ENCODE results near the gene CCDC80.

Gene CCDC80, protein sequence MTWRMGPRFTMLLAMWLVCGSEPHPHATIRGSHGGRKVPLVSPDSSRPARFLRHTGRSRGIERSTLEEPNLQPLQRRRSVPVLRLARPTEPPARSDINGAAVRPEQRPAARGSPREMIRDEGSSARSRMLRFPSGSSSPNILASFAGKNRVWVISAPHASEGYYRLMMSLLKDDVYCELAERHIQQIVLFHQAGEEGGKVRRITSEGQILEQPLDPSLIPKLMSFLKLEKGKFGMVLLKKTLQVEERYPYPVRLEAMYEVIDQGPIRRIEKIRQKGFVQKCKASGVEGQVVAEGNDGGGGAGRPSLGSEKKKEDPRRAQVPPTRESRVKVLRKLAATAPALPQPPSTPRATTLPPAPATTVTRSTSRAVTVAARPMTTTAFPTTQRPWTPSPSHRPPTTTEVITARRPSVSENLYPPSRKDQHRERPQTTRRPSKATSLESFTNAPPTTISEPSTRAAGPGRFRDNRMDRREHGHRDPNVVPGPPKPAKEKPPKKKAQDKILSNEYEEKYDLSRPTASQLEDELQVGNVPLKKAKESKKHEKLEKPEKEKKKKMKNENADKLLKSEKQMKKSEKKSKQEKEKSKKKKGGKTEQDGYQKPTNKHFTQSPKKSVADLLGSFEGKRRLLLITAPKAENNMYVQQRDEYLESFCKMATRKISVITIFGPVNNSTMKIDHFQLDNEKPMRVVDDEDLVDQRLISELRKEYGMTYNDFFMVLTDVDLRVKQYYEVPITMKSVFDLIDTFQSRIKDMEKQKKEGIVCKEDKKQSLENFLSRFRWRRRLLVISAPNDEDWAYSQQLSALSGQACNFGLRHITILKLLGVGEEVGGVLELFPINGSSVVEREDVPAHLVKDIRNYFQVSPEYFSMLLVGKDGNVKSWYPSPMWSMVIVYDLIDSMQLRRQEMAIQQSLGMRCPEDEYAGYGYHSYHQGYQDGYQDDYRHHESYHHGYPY

DNA sequence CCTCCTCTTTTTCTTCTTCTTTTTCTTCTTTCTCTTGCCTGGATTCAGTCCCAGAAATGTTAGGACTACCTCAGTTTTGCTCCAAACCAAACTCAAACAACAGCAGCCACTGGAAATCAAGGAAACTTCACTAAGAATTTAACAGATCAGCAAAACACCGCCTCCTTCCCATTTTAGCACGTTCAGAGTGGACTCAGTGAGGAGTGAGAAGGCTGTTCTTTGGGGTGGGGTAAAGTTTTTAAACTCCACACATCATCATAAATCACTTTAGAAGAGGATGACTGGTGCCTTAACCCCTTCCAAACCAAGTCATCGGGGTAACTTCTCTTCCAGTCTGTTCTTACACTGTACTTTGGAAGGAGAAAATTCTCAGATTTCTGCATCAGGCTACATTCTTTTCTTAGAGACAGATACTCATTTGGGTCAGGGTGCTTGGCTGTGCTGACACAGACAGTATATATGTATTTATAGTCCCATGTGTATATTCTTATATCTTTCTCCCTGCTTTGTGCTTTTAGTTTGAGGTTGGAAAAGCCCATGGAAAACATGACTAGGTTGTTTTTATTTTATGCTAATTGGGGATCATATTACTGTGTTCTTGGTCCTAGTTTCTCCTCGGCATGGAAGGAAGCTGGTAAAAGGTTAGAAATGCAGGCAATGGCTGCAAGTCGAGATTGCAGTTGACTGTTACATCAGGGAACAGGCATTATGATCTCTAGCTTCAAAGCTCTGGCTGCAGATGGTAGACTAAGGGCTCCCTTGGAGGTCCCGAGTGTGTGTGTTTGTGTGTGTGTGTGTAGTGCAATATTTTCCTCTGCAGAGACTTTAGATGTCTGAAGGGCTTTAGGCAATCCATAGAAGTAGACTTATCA lies at the start of gene CCDC80:
Gene CCDC80 (minus strand): TSS at position 214 of the 872 bp plus-strand sequence. CDS start 1,238 bp downstream, outside the sequence.
- no peak for DNase-seq

- DNase-seq = no peak
Observed at GRCh38 chr3:112689989-112690388, 49.0 kb upstream of the CCDC80 start.

- DNase-seq = no peak
Observed at GRCh38 chr3:112689385-112689784, 48.4 kb upstream of the CCDC80 start.

DNA sequence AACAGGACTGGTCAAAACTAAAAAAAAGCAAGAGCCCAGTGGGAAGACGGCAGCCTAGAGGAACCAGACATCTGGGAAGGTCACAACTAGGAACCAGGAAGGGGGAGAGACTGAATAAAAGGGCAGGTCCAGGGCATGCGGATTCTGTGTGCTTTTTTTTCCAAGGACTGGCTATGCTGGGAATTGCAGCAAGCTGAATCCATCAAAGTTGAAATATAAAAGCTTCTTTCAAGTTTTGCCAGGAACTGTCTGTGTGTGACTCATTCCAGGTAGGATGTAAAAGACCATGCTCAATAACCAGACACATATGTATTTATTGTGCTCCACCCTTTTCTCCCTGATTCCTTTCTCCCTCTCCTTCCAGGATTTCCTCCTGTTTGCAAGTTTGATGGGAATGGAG lies 47.9 kb upstream of the CCDC80 start:
- no peak for DNase-seq

- no peak for DNase-seq
Observed at GRCh38 chr3:112688085-112688769, 47.3 kb upstream of the CCDC80 start.

- no peak for DNase-seq
Observed at GRCh38 chr3:112687616-112688015, 46.7 kb upstream of the CCDC80 start.

DNA sequence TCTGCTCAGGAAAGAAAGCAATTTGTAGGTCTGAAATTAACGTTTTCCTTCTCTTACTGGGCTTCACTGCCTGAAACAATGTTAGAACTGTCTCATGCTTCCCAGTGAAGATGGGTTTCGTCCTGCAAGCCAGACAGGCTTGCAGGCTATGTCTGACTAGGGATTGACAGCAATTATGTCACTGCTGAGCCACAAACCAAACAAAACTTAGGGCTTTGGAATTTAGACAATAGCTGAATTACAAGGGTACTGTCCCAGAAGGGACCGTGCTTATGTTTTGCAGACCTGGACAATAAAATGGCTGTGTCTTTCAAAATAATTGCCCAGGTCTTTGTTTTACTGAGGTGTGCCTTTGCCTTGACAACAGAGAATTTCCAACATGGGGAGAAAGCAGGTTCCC lies 46.3 kb upstream of the CCDC80 start:
- no peak for DNase-seq

- no peak for DNase-seq
Observed at GRCh38 chr3:112685956-112686799, 45.2 kb upstream of the CCDC80 start.

DNA sequence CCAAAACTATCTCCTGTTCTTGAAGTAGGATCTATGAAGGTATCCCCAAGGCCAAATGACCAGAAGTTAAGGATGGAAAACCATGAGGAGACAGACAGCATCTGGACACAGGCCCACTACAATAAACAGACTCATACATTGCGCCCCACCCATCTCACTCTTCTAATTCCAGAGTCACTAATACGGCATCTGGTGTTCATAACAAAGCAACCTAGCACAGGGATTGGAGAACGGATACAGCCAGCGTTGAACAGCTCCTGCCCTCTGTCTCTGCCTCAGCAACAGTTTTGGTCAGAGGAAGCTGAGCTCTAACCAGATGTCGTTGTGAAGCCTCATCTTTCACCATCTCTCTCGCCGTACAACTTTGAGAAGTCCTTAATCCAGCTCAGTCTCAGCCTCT lies 44.5 kb upstream of the CCDC80 start:
- no peak for DNase-seq

DNA sequence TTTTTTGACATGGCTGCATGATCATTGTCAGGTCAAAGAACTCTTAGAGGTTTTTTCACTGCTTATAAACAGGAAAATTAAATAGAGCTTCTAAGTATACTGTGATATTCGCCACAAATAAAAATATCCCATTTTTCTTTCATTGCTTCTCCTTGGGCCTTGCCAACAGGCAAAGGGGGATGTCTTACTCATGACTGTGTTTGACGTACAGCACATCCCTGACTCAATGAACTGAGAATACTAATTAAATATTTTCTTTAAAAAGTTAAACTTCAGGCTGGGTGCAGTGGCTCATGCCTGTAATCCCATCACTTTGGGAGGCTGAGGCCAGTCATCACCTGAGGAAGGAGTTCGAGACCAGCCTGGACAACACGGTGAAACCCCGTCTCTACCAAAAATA lies 41.4 kb upstream of the CCDC80 start:
- DNase-seq = no peak

- DNase-seq = no peak
Observed at GRCh38 chr3:112681822-112682325, 40.9 kb upstream of the CCDC80 start.

DNA sequence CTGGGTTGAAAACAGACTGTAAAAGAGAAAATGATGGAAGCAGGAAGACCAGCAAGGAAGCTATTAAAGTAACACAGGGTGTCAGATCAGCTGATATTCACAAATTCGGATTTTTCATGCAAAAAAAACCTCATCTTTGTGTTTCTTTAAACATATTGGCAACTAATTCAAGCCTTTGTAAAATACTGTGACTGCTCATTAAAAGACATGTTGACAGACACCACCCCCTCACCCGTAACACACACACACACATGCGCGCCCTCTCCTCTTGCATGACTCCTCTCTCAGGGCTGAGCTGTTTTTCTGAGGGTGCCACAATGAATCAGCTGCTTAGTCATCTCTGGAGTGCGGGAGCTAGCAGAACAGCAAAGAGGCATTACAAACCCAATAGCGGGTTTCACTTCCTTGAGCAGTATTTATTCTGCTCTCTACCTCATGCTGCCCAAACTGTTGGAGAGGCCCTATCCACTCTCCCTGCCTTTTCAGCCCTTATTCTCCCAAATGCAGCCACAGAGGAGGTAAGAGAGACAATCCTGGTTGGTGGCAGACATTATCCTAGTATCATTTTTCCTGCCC lies 35.8 kb upstream of the CCDC80 start:
- peak; percentile 45 for DNase-seq

- no peak for DNase-seq
Observed at GRCh38 chr3:112675943-112676535, 35.1 kb upstream of the CCDC80 start.

DNA sequence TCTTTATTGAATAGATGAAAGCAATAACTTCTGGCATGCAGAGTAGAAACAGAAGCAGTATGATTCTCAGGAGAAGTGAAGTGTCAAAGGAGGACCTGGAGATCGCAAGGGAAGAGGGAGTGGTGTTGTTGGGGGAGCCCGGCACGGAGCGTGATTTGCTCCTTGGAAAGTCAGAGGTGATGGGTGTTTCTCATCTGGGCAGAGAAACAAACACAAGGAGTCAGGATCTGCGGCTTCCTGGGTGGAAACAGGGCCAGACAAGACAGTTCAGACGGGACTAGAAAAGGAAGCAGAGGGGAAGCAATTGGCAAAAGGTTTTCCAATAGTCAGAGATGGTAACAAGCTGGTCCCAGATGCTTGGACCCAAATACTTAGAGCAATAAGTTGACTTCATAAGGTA lies 34.4 kb upstream of the CCDC80 start:
- no peak for DNase-seq

DNA sequence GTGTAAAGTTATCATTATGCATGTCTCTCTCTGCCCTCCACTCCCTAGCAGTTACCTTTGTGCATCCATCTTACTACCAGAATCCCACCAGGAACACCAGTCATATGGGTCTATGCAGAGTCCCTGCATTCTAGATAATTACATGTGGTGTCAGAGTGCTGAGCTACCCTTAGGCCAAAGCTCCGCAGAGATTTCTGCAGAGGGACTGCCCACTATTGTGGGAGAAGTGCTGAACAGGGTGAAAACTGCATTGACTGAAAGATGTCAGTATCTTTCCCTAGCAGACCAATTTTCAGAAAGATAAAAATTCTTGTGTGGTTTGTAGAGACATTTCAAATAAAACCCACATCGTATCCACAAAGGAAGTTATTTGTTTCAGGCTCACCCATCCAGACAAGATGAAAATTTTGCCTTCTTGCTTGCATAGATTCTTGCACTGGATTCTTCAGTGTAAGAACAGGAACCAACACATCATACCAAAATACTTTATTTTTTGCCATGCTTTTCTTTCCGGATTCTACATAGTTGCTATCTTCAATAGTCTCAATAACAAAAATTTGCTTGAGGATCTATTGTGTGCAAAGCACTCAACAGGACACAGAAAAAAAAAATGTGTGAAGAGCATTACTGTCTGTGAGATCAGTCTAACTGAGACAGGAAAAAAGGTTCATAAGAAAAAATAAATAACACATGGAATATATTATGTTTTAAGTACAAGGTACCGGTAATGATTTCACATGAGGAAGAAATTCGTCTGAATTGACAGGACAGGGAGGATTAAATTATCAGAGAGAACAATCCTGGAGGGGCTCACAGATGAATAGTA lies 32.0 kb upstream of the CCDC80 start:
- DNase-seq = no peak

- no peak for DNase-seq
Observed at GRCh38 chr3:112671930-112672715, 31.2 kb upstream of the CCDC80 start.

GRCh38 chr3:112670824-112671223 lies 29.9 kb upstream of the CCDC80 start:
- DNase-seq = no peak

GRCh38 chr3:112667599-112667998 lies 26.7 kb upstream of the CCDC80 start:
- no peak for DNase-seq
